CD14-positive monocyte (primary cell): ENCODE results near the gene TAGAP. TPM values are rescaled to one million over a fixed set of nuclear protein-coding genes. Genes with fewer than 3 reads are reported as not detected.

Experiments
- DNase-seq, 3 donors: peaks; one replicate each; pipeline ENCODE4 v3.0.0-alpha.2; 2011 to 2022
- H2AFZ ChIP-seq: 2 replicates; pipeline ENCODE4 v1.6.0; 2012; ENCODE audit warnings: mild to moderate bottlenecking, low read depth, low read length, inconsistent platforms; ENCODE audit not compliant: insufficient read depth, poor library complexity, severe bottlenecking
- H3K27ac ChIP-seq, 2 donors: 1 replicate in 1 of 2; 2 replicates in 1 of 2; pipeline ENCODE4 v1.5.1; 2012 to 2013; ENCODE audit warnings: low read length in 2 of 2, control low read depth in 1 of 2, inconsistent platforms in 1 of 2, low read depth in 1 of 2, mild to moderate bottlenecking in 1 of 2
- H3K27me3 ChIP-seq, 2 donors: one replicate each; pipeline versions ENCODE4 v1.6.0 to v1.6.1; 2011 to 2013; ENCODE audit warnings: low read length in 2 of 2; ENCODE audit not compliant: control insufficient read depth in 2 of 2, insufficient read depth in 2 of 2
- H3K36me3 ChIP-seq, 2 donors: replicated peaks in 1 of 2; 1 replicate in 1 of 2; 2 replicates in 1 of 2; pipeline versions ENCODE4 v1.5.1 to v1.6.1; 2012 to 2013; ENCODE audit warnings: low read length in 2 of 2, control low read depth in 1 of 2, inconsistent platforms in 1 of 2, mild to moderate bottlenecking in 1 of 2; ENCODE audit not compliant: insufficient read depth in 2 of 2, control insufficient read depth in 1 of 2
- H3K4me1 ChIP-seq, 2 donors: 1 replicate in 1 of 2; 2 replicates in 1 of 2; pipeline versions ENCODE4 v1.5.1 to v1.6.1; 2012 to 2013; ENCODE audit warnings: low read length in 2 of 2, control low read depth in 1 of 2, inconsistent platforms in 1 of 2, mild to moderate bottlenecking in 1 of 2, moderate library complexity in 1 of 2; ENCODE audit not compliant: insufficient read depth in 2 of 2, control insufficient read depth in 1 of 2
- H3K4me2 ChIP-seq: replicated peaks from 2 replicates; pipeline ENCODE3; 2012; ENCODE audit warnings: low read length, moderate library complexity, mild to moderate bottlenecking; ENCODE audit not compliant: poor library complexity, severe bottlenecking; ENCODE audit errors: extremely low read depth
- H3K4me3 ChIP-seq, 3 experiments: fragments of 200-600 bp in 1 of 3; sonication (generic) in 1 of 3; replicated peaks in 1 of 3; 1 replicate in 2 of 3; 2 replicates in 1 of 3; pipeline ENCODE4 v1.5.1; 2011 to 2013; ENCODE audit warnings: low read length in 3 of 3, mild to moderate bottlenecking in 3 of 3, control low read depth in 2 of 3, low read depth in 2 of 3, inconsistent platforms in 1 of 3, moderate library complexity in 1 of 3
- H3K79me2 ChIP-seq: 2 replicates; pipeline ENCODE4 v1.6.0; 2012; ENCODE audit warnings: mild to moderate bottlenecking, control low read depth, inconsistent platforms, low read length, moderate library complexity; ENCODE audit not compliant: insufficient read depth
- H3K9ac ChIP-seq: 2 replicates; pipeline ENCODE4 v1.6.0; 2017; ENCODE audit warnings: low read length, mild to moderate bottlenecking; ENCODE audit not compliant: insufficient read depth, poor library complexity, severe bottlenecking
- H3K9me3 ChIP-seq, 2 donors: replicated peaks in 1 of 2; 1 replicate in 1 of 2; 2 replicates in 1 of 2; pipeline versions ENCODE4 v1.5.1 to v1.6.1; 2012 to 2013; ENCODE audit warnings: low read length in 2 of 2, control low read depth in 1 of 2; ENCODE audit not compliant: control insufficient read depth in 1 of 2, insufficient read depth in 1 of 2
- H4K20me1 ChIP-seq: 2 replicates; pipeline ENCODE4 v1.6.0; 2012; ENCODE audit warnings: mild to moderate bottlenecking, low read length, control low read depth, moderate library complexity; ENCODE audit not compliant: insufficient read depth
- H3K27ac Mint-ChIP-seq, 7 donors: one replicate each; pipeline ENCODE4 v1.8.0; 2020; ENCODE audit warnings: mild to moderate bottlenecking in 7 of 7, mixed read lengths in 7 of 7, moderate library complexity in 6 of 7, inconsistent platforms in 2 of 7
- H3K27me3 Mint-ChIP-seq, 3 donors: one replicate each; pipeline ENCODE4 v1.8.0; 2021 to 2022; ENCODE audit warnings: low read depth in 3 of 3, mild to moderate bottlenecking in 3 of 3, mixed read lengths in 3 of 3, moderate library complexity in 3 of 3, inconsistent platforms in 1 of 3
- H3K36me3 Mint-ChIP-seq, 2 donors: one replicate each; pipeline ENCODE4 v1.8.0; 2020; ENCODE audit warnings: mixed read lengths in 2 of 2, inconsistent platforms in 1 of 2, mild to moderate bottlenecking in 1 of 2
- H3K4me1 Mint-ChIP-seq: one replicate; pipeline ENCODE4 v1.8.0; 2020; ENCODE audit warnings: mild to moderate bottlenecking, mixed read lengths
- H3K4me3 Mint-ChIP-seq, 2 donors: one replicate each; pipeline ENCODE4 v1.8.0; 2020; ENCODE audit warnings: mild to moderate bottlenecking in 2 of 2, mixed read lengths in 2 of 2, moderate library complexity in 1 of 2
- H3K9me3 Mint-ChIP-seq, 7 donors: one replicate each; pipeline ENCODE4 v1.8.0; 2020 to 2022; ENCODE audit warnings: mixed read lengths in 7 of 7, mild to moderate bottlenecking in 6 of 7, moderate library complexity in 6 of 7, inconsistent platforms in 2 of 7
- CTCF ChIP-seq: fragments of 200-600 bp; IDR thresholded peaks from one replicate; pipeline ENCODE4 v1.8.0; 2022; ENCODE audit warnings: antibody characterized with exemption, mild to moderate bottlenecking
- WGBS: methylation state at CpG from one replicate; pipeline ENCODE4 v1.1.5; 2013; ENCODE audit warnings: missing lambda C conversion rate; ENCODE audit not compliant: insufficient coverage; 5-methylcytosine and 5-hydroxymethylcytosine counted together
- intact Hi-C, 2 donors: fragments of 100-400 bp; cut with micrococcal nuclease; formaldehyde crosslinking; loops; one replicate each; pipeline versions ENCODE4 v1.15.0 to v1.15.1; 2023
- polyA plus RNA-seq, 3 donors: library from polyadenylated mRNA; depleted of rRNA in 1 of 3; unstranded in 2 of 3; stranded (reverse) in 1 of 3; fragments of 300-500 nt in 2 of 3; fragments of >200 nt in 1 of 3; fragmentation: Illumina TruSeq in 2 of 3; gene quantifications; 1 replicate in 2 of 3; 2 replicates in 1 of 3; pipeline ENCODE4 v1.2.3, GENCODE V29; 2012 to 2021

TAGAP gene
- polyA plus RNA-seq, 3 donors = 51.9 to 299 (median 59.1) TPM

- WGBS = 53% methylated on average over 3 of the region's 10 CpGs
- Mint-ChIP-seq H3K9me3 (peaks cover 0 to 2% (median 0%) of the 10 kb centered on the region in 7 donors), H3K27me3 (peaks cover 0 to 2% (median 0%) of the 10 kb centered on the region in 3 donors), H3K36me3 (peaks cover 2 to 15% of the 10 kb centered on the region in 2 donors), H3K4me1 (peaks cover 45% of the 10 kb centered on the region), H3K27ac (peak overlapping the region in 6 of 7 donors; percentile 12 to 71 (median 63)), H3K4me3 (peak overlapping the region; percentile 38 to 54)
- Histone ChIP-seq H3K79me2 (no peaks in the 10 kb centered on the region), H3K4me1 (peaks cover 29 to 37% of the 10 kb centered on the region in 2 donors), H3K9me3 (no peaks in the 10 kb centered on the region), H3K4me2 (peak overlapping the region; percentile 55), H2AFZ (peak overlapping the region; percentile 54), H3K27ac (peak overlapping the region in 1 of 2 donors; percentile 68), H4K20me1 (no peaks in the 10 kb centered on the region), H3K36me3 (no peaks in the 10 kb centered on the region), H3K27me3 (no peaks in the 10 kb centered on the region), H3K9ac (no peak overlapping the region), H3K4me3 (peak overlapping the region in 1 of 3 experiments; percentile 48)
- DNase-seq = peak; percentile 22 to 76 (median 49)
- peak; percentile 75 for TF ChIP-seq CTCF
- intact Hi-C loops = loop anchor here (2.0 to 5.0 kb wide), 4 partner anchors 34 to 126 kb away; partner anchors contain the start of gene TAGAP (in 1 of the 2)
Measured at GRCh38 chr6:159008656-159009288, 36.0 kb downstream of the TAGAP start.

- no peak overlapping the region for H3K27ac Mint-ChIP-seq
- Histone ChIP-seq H3K4me1 (peaks cover 20 to 28% of the 10 kb centered on the region in 2 donors), H3K27ac (no peak overlapping the region), H3K4me3 (no peak overlapping the region), H3K36me3 (no peaks in the 10 kb centered on the region), H3K4me2 (no peak overlapping the region), H3K79me2 (no peaks in the 10 kb centered on the region), H2AFZ (no peak overlapping the region), H3K9ac (no peak overlapping the region), H3K27me3 (no peaks in the 10 kb centered on the region), H4K20me1 (no peaks in the 10 kb centered on the region), H3K9me3 (no peaks in the 10 kb centered on the region)
- H3K4me1 Mint-ChIP-seq = peaks cover 38% of the 10 kb centered on the region
- no peak for DNase-seq
- H3K4me3 Mint-ChIP-seq = no peak overlapping the region
- no peak for TF ChIP-seq CTCF
- 54% methylated on average over 5 of the region's 5 CpGs for WGBS
- peaks cover 0 to 2% (median 0%) of the 10 kb centered on the region in 7 donors for H3K9me3 Mint-ChIP-seq
- peaks cover 0 to 2% (median 0%) of the 10 kb centered on the region in 3 donors for H3K27me3 Mint-ChIP-seq
- intact Hi-C loops = loop anchor here (5.0 kb wide), 2 partner anchors 35 to 110 kb away; partner anchors contain the start of gene TAGAP (in 1 of the 2)
- peaks cover 2 to 15% of the 10 kb centered on the region in 2 donors for H3K36me3 Mint-ChIP-seq
Measured at GRCh38 chr6:159007510-159007909, 37.3 kb downstream of the TAGAP start.
